Neural cell (in vitro differentiated cells): Measurements from ENCODE around the gene STIM1. TPM values are rescaled to one million over a fixed set of nuclear protein-coding genes. Genes with fewer than 3 reads are reported as not detected.

ENCODE experiments used
- H2AFZ ChIP-seq: fragments of 200-600, 300-800 bp; sonication (generic), shearing (Covaris generic); 2 replicates; pipeline ENCODE4 v1.6.0; 2014; ENCODE audit warnings: low read depth, mild to moderate bottlenecking, antibody characterized with exemption, low read length, moderate library complexity
- H3F3A ChIP-seq: fragments of 200-600 bp; shearing (Covaris generic); 2 replicates; pipeline ENCODE4 v1.6.1; 2016; ENCODE audit warnings: mild to moderate bottlenecking, moderate library complexity, mixed read lengths, antibody characterized with exemption, low read length; ENCODE audit not compliant: insufficient read depth, poor library complexity, severe bottlenecking
- H3K27ac ChIP-seq: fragments of 200-600, 300-800 bp; sonication (generic), shearing (Covaris generic); 2 replicates; pipeline ENCODE4 v1.5.1; 2014; ENCODE audit warnings: mild to moderate bottlenecking, low read length, moderate library complexity
- H3K27me3 ChIP-seq: fragments of 300-800, 200-600 bp; sonication (generic), shearing (Covaris generic); 2 replicates; pipeline ENCODE4 v1.6.0; 2014; ENCODE audit warnings: mild to moderate bottlenecking, low read depth, low read length, moderate library complexity; ENCODE audit not compliant: insufficient read depth
- H3K36me3 ChIP-seq: fragments of 300-800, 200-600 bp; sonication (generic), shearing (Covaris generic); 2 replicates; pipeline ENCODE4 v1.5.1; 2014; ENCODE audit warnings: mild to moderate bottlenecking, antibody characterized with exemption, low read length, moderate library complexity; ENCODE audit not compliant: insufficient read depth
- H3K4me2 ChIP-seq: fragments of 300-800, 200-600 bp; sonication (generic), shearing (Covaris generic); 2 replicates; pipeline ENCODE4 v1.6.0; 2014; ENCODE audit warnings: mild to moderate bottlenecking, low read length
- H3K4me3 ChIP-seq: fragments of 300-800, 200-600 bp; sonication (generic), shearing (Covaris generic); 2 replicates; pipeline ENCODE4 v1.5.1; 2014; ENCODE audit warnings: mild to moderate bottlenecking, low read length, moderate library complexity
- H3K79me2 ChIP-seq: fragments of 200-600 bp; shearing (Covaris generic); replicated peaks from 2 replicates; pipeline ENCODE4 v1.6.0; 2014; ENCODE audit warnings: mild to moderate bottlenecking, low read length, moderate library complexity; ENCODE audit not compliant: insufficient read depth
- H3K9ac ChIP-seq: fragments of 300-800, 200-600 bp; sonication (generic), shearing (Covaris generic); 2 replicates; pipeline ENCODE4 v1.6.1; 2016; ENCODE audit warnings: mild to moderate bottlenecking, low read length, mixed read lengths
- H3K9me2 ChIP-seq: fragments of 200-600 bp; shearing (Covaris generic); 2 replicates; pipeline ENCODE4 v1.6.1; 2016; ENCODE audit warnings: mild to moderate bottlenecking, low read length, mixed read lengths; ENCODE audit not compliant: insufficient read depth
- H3K9me3 ChIP-seq: fragments of 200-600, 300-800 bp; sonication (generic), shearing (Covaris generic); 2 replicates; pipeline ENCODE4 v1.6.1; 2016; ENCODE audit warnings: mild to moderate bottlenecking, mixed run types, low read length, moderate library complexity, mixed read lengths
- H4K20me1 ChIP-seq: fragments of 200-600 bp; shearing (Covaris generic); 2 replicates; pipeline ENCODE4 v1.6.1; 2016; ENCODE audit warnings: mild to moderate bottlenecking, mixed run types; ENCODE audit not compliant: insufficient read depth
- CTCF ChIP-seq: fragments of 450-650 bp; IDR thresholded peaks from 2 replicates; pipeline ENCODE4 v1.5.1; 2014; ENCODE audit warnings: antibody characterized with exemption, mild to moderate bottlenecking, moderate library complexity; ENCODE audit not compliant: poor library complexity, severe bottlenecking
- EP300 ChIP-seq: fragments of 450-650 bp; conservative IDR thresholded peaks from 2 replicates; pipeline ENCODE4 v1.6.1; 2014; ENCODE audit warnings: antibody characterized with exemption, mild to moderate bottlenecking, moderate library complexity; ENCODE audit not compliant: poor library complexity, severe bottlenecking
- EZH2 ChIP-seq: fragments of 200-600, 300-800 bp; shearing (Covaris generic), sonication (generic); IDR thresholded peaks from 2 replicates; pipeline ENCODE4 v1.6.1; 2014; ENCODE audit warnings: antibody characterized with exemption, low read length, borderline replicate concordance, mild to moderate bottlenecking; ENCODE audit not compliant: insufficient read depth, poor library complexity, severe bottlenecking
- MXI1 ChIP-seq: fragments of 450-650 bp; conservative IDR thresholded peaks from 2 replicates; pipeline ENCODE4 v1.6.1; 2014; ENCODE audit warnings: antibody characterized with exemption, mild to moderate bottlenecking; ENCODE audit not compliant: poor library complexity, severe bottlenecking
- POLR2AphosphoS5 ChIP-seq: IDR thresholded peaks from 2 replicates; pipeline ENCODE4 v1.6.1; 2012
- RAD21 ChIP-seq: fragments of 450-650 bp; conservative IDR thresholded peaks from 2 replicates; pipeline ENCODE4 v1.6.1; 2014; ENCODE audit warnings: antibody characterized with exemption, mild to moderate bottlenecking, moderate library complexity
- REST ChIP-seq: IDR thresholded peaks from 2 replicates; pipeline ENCODE4 v1.6.1; 2012; ENCODE audit warnings: borderline replicate concordance
- SMC3 ChIP-seq: fragments of 450-650 bp; conservative IDR thresholded peaks from 2 replicates; pipeline ENCODE4 v1.6.1; 2014; ENCODE audit warnings: antibody characterized with exemption, mild to moderate bottlenecking, moderate library complexity; ENCODE audit not compliant: poor library complexity
- TAF1 ChIP-seq: IDR thresholded peaks from 2 replicates; pipeline ENCODE4 v1.6.1; 2012; ENCODE audit warnings: low read depth
- polyA plus RNA-seq: library from polyadenylated mRNA; depleted of rRNA; stranded (reverse); fragments of >200 nt; gene quantifications from 2 replicates; pipeline ENCODE4 v1.2.3, GENCODE V29; 2014

Gene STIM1
- polyA plus RNA-seq, 1 donor from 2014 or later: 14.5 TPM

GRCh38 chr11:4044976-4045646 lies 189.6 kb downstream of the STIM1 start:
- H3F3A ChIP-seq: no peaks in the 10 kb centered on the region
- no peaks in the 10 kb centered on the region for H3K79me2 ChIP-seq
- no peak overlapping the region for H3K4me3 ChIP-seq
- H2AFZ ChIP-seq: no peak overlapping the region
- no peaks in the 10 kb centered on the region for H3K9me2 ChIP-seq
- H4K20me1 ChIP-seq: no peaks in the 10 kb centered on the region
- H3K27ac ChIP-seq: no peak overlapping the region
- H3K36me3 ChIP-seq: no peaks in the 10 kb centered on the region
- no peak overlapping the region for H3K4me2 ChIP-seq
- no peaks in the 10 kb centered on the region for H3K27me3 ChIP-seq
- no peak overlapping the region for H3K9ac ChIP-seq
- TF ChIP-seq POLR2AphosphoS5: no peak
- no peaks in the 10 kb centered on the region for H3K9me3 ChIP-seq

GRCh38 chr11:4048340-4048739 lies 192.9 kb downstream of the STIM1 start:
- TF ChIP-seq EP300: no peak
- TF ChIP-seq MXI1: no peak
- Histone ChIP-seq H3K79me2 (no peaks in the 10 kb centered on the region), H3K9me3 (no peaks in the 10 kb centered on the region)

GRCh38 chr11:4049006-4049405 lies 193.5 kb downstream of the STIM1 start:
- no peak overlapping the region for H2AFZ ChIP-seq
- H3K27me3 ChIP-seq: no peaks in the 10 kb centered on the region
- no peak overlapping the region for H3K9ac ChIP-seq
- H3K9me2 ChIP-seq: no peaks in the 10 kb centered on the region
- H3K4me2 ChIP-seq: no peak overlapping the region
- no peak for TF ChIP-seq POLR2AphosphoS5
- TF ChIP-seq EP300: no peak
- TF ChIP-seq REST: no peak
- TF ChIP-seq RAD21: no peak
- no peaks in the 10 kb centered on the region for H4K20me1 ChIP-seq
- H3F3A ChIP-seq: no peaks in the 10 kb centered on the region
- H3K27ac ChIP-seq: no peak overlapping the region
- H3K36me3 ChIP-seq: no peaks in the 10 kb centered on the region
- H3K79me2 ChIP-seq: no peaks in the 10 kb centered on the region
- H3K9me3 ChIP-seq: no peaks in the 10 kb centered on the region
- H3K4me3 ChIP-seq: no peak overlapping the region

More at GRCh38 chr11:4048340-4048739, 192.9 kb downstream of the STIM1 start:
- Histone ChIP-seq H3K9me2 (no peaks in the 10 kb centered on the region), H3K27me3 (no peaks in the 10 kb centered on the region), H3K9ac (no peak overlapping the region), H3K36me3 (no peaks in the 10 kb centered on the region), H2AFZ (no peak overlapping the region), H4K20me1 (no peaks in the 10 kb centered on the region), H3K4me3 (no peak overlapping the region), H3K4me2 (no peak overlapping the region), H3F3A (no peaks in the 10 kb centered on the region), H3K27ac (no peak overlapping the region)

GRCh38 chr11:4050138-4050537 lies 194.7 kb downstream of the STIM1 start:
- H3K27me3 ChIP-seq: no peaks in the 10 kb centered on the region
- H3K36me3 ChIP-seq: no peaks in the 10 kb centered on the region
- no peak overlapping the region for H3K4me2 ChIP-seq
- TF ChIP-seq POLR2AphosphoS5 (no peak), SMC3 (no peak), EZH2 (no peak), RAD21 (no peak), REST (no peak), TAF1 (no peak), CTCF (no peak), EP300 (no peak), MXI1 (no peak)
- no peak overlapping the region for H2AFZ ChIP-seq
- no peaks in the 10 kb centered on the region for H3F3A ChIP-seq
- H4K20me1 ChIP-seq: no peaks in the 10 kb centered on the region
- H3K27ac ChIP-seq: no peak overlapping the region
- no peaks in the 10 kb centered on the region for H3K79me2 ChIP-seq
- no peaks in the 10 kb centered on the region for H3K9me3 ChIP-seq
- no peaks in the 10 kb centered on the region for H3K9me2 ChIP-seq
- no peak overlapping the region for H3K4me3 ChIP-seq
- H3K9ac ChIP-seq: no peak overlapping the region
